ENCODE data around the gene KCNJ14.

DNA sequence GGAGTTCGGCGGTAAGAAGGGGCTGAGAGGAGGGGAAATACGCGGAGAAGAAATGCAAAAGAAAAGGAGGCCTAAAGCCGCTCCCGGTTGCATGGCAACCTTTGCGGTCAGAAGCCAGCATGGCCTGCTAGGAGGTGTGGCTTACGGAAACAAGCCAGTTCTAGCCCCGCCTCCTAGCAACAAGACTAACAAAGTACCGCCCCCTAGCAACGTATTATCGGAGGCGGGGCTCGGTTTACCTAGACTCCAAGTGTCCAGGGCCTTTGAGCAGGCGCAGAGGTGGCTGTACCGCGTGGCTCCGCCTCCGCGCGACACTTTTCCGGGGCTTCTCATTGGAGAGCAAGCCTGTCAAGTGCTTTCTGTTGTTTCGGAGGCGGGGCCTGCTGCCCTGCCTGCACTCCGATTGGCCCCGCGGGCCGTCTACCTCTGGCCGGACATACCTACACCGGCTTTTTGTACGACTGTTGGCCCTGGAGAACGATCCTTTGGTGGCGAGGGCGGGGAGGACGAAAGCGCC, 13.5 kb downstream of the KCNJ14 start:
- TF ChIP-seq, protein P1, sequence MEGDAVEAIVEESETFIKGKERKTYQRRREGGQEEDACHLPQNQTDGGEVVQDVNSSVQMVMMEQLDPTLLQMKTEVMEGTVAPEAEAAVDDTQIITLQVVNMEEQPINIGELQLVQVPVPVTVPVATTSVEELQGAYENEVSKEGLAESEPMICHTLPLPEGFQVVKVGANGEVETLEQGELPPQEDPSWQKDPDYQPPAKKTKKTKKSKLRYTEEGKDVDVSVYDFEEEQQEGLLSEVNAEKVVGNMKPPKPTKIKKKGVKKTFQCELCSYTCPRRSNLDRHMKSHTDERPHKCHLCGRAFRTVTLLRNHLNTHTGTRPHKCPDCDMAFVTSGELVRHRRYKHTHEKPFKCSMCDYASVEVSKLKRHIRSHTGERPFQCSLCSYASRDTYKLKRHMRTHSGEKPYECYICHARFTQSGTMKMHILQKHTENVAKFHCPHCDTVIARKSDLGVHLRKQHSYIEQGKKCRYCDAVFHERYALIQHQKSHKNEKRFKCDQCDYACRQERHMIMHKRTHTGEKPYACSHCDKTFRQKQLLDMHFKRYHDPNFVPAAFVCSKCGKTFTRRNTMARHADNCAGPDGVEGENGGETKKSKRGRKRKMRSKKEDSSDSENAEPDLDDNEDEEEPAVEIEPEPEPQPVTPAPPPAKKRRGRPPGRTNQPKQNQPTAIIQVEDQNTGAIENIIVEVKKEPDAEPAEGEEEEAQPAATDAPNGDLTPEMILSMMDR (IDR thresholded peaks at IDR 0.05): no peak
- no peak for TF ChIP-seq POLR2A (IDR thresholded peaks at IDR 0.05)
- TF ChIP-seq POLR2AphosphoS5 (IDR thresholded peaks at IDR 0.05): no peak
